PC-3 (cell line): ENCODE measurements around the gene ST3GAL4. TPM values are rescaled to one million over a fixed set of nuclear protein-coding genes. Genes with fewer than 3 reads are reported as not detected.

ENCODE experiments used
- ATAC-seq: fragments of 200-7000 bp; cut with Tn5 transposase; 2 replicates; pipeline ENCODE4 v1.9.1; 2020; ENCODE audit warnings: mild to moderate bottlenecking, moderate library complexity
- BruUV-seq: library from RNA; stranded (reverse); fragments of 400-500 nt; replicated peaks from 2 replicates; lab custom pipeline; 2021; lab: Mats Ljungman, UMichigan
- CTCF ChIA-PET: fragments of 300-600 bp; sonication (Branson Sonifier 250); formaldehyde crosslinking; loops from one replicate; lab custom pipeline; 2022; ENCODE audit warnings: antibody characterized with exemption; lab: Charles Lee
- POLR2A ChIA-PET: fragments of 300-600 bp; sonication (Branson Sonifier 250); formaldehyde crosslinking; loops from one replicate; lab custom pipeline; 2022; ENCODE audit warnings: antibody characterized with exemption; ENCODE audit not compliant: unreplicated experiment; lab: Charles Lee
- DNase-seq: peaks from one replicate; pipeline ENCODE4 v3.0.0-alpha.2; 2015
- H2AFZ ChIP-seq: fragments of 300-600 bp; sonication (generic); 2 replicates; pipeline ENCODE4 v1.6.0; 2016; ENCODE audit warnings: antibody characterized with exemption, low read length
- H3F3A ChIP-seq: fragments of 300-600 bp; sonication (generic); one replicate; pipeline ENCODE4 v1.6.0; 2017; ENCODE audit warnings: antibody characterized with exemption, low read length, control low read depth, mild to moderate bottlenecking; ENCODE audit not compliant: unreplicated experiment
- H3K27ac ChIP-seq: fragments of 300-600 bp; sonication (generic); 2 replicates; pipeline ENCODE4 v1.5.1; 2016; ENCODE audit warnings: mild to moderate bottlenecking, low read length
- H3K27me3 ChIP-seq: fragments of 300-600 bp; sonication (generic); 2 replicates; pipeline ENCODE4 v1.6.1; 2016; ENCODE audit warnings: low read length, mixed read lengths
- H3K36me3 ChIP-seq: fragments of 300-600 bp; sonication (generic); 2 replicates; pipeline ENCODE4 v1.6.1; 2016; ENCODE audit warnings: low read depth, mixed run types, low read length, mixed read lengths
- H3K4me1 ChIP-seq: fragments of 300-600 bp; sonication (generic); 2 replicates; pipeline ENCODE4 v1.5.1; 2016; ENCODE audit warnings: low read length; ENCODE audit not compliant: insufficient read depth
- H3K4me2 ChIP-seq: fragments of 300-600 bp; sonication (generic); 2 replicates; pipeline ENCODE4 v1.6.0; 2016; ENCODE audit warnings: low read length
- H3K4me3 ChIP-seq: fragments of 300-600 bp; sonication (generic); 2 replicates; pipeline ENCODE4 v1.5.1; 2016; ENCODE audit warnings: mild to moderate bottlenecking, low read length, mixed read lengths
- H3K79me2 ChIP-seq: fragments of 300-600 bp; sonication (generic); 2 replicates; pipeline ENCODE4 v1.6.1; 2017; ENCODE audit warnings: low read length, mixed read lengths
- H3K9ac ChIP-seq: fragments of 300-600 bp; sonication (generic); 2 replicates; pipeline ENCODE4 v1.6.0; 2016; ENCODE audit warnings: mild to moderate bottlenecking, low read length
- H3K9me2 ChIP-seq: fragments of 300-600 bp; sonication (generic); replicated peaks from 2 replicates; pipeline ENCODE4 v1.6.1; 2016; ENCODE audit warnings: mixed run types, low read length, mixed read lengths
- H3K9me3 ChIP-seq: fragments of 300-600 bp; sonication (generic); 2 replicates; pipeline ENCODE4 v1.6.1; 2016; ENCODE audit warnings: low read length, mixed read lengths
- H4K20me1 ChIP-seq: fragments of 300-600 bp; sonication (generic); 2 replicates; pipeline ENCODE4 v1.6.1; 2016; ENCODE audit warnings: low read length, mixed read lengths
- CTCF ChIP-seq: fragments of 300-600 bp; sonication (generic); conservative IDR thresholded peaks from 2 replicates; pipeline ENCODE4 v1.5.1; 2017; ENCODE audit warnings: antibody characterized with exemption, low read depth, mild to moderate bottlenecking, low read length
- EZH2 ChIP-seq: fragments of 300-600 bp; sonication (generic); IDR thresholded peaks from one replicate; pipeline ENCODE4 v1.6.1; 2017; ENCODE audit warnings: antibody characterized with exemption, mild to moderate bottlenecking, low read length; ENCODE audit not compliant: unreplicated experiment
- EZH2phosphoT487 ChIP-seq: fragments of 300-600 bp; sonication (generic); IDR thresholded peaks from 2 replicates; pipeline ENCODE4 v1.6.1; 2018; ENCODE audit warnings: mild to moderate bottlenecking, antibody characterized with exemption, low read length, borderline replicate concordance
- intact Hi-C: fragments of 100-400 bp; cut with micrococcal nuclease; formaldehyde crosslinking; loops from 2 replicates; pipeline ENCODE4 v1.9.0; 2023
- total RNA-seq: library from RNA; depleted of rRNA; stranded (reverse); fragments of >200 nt; gene quantifications from 2 replicates; pipeline ENCODE4 v1.2.3, GENCODE V29; 2014

ST3GAL4 gene
- total RNA-seq, 1 experiment from 2014 or later: 126 TPM

GRCh38 chr11:126390272-126390867 is 34.9 kb downstream of the ST3GAL4 start:
- CTCF ChIA-PET: no interaction called here

GRCh38 chr11:126391286-126391954 is 35.9 kb downstream of the ST3GAL4 start:
- H3K36me3 ChIP-seq: no peaks in the 10 kb centered on the region
- no peak overlapping the region for H3K27ac ChIP-seq
- no peaks in the 10 kb centered on the region for H3K27me3 ChIP-seq
- H3K9me3 ChIP-seq: no peaks in the 10 kb centered on the region
- no peak overlapping the region for H3K9ac ChIP-seq
- H3K79me2 ChIP-seq: peaks cover 85% of the 10 kb centered on the region
- no peak overlapping the region for H3K4me2 ChIP-seq
- CTCF ChIA-PET: no interaction called here
- POLR2A ChIA-PET: no interaction called here
- intact Hi-C loops: no loop called here
- H4K20me1 ChIP-seq: no peaks in the 10 kb centered on the region
- no peak overlapping the region for H3K4me3 ChIP-seq
- no peaks in the 10 kb centered on the region for H3K9me2 ChIP-seq
- peaks cover 29% of the 10 kb centered on the region for H3K4me1 ChIP-seq
- BruUV-seq: no TSS peak
- H2AFZ ChIP-seq: no peak overlapping the region
- DNase-seq (no peak), ATAC-seq (no peak)
- TF ChIP-seq EZH2phosphoT487: no peak
- TF ChIP-seq CTCF: no peak
- TF ChIP-seq EZH2: no peak
- no peaks in the 10 kb centered on the region for H3F3A ChIP-seq

More at GRCh38 chr11:126390272-126390867, 34.9 kb downstream of the ST3GAL4 start:
- H3K4me2 ChIP-seq: no peak overlapping the region
- no peaks in the 10 kb centered on the region for H4K20me1 ChIP-seq
- ATAC-seq (no peak), DNase-seq (no peak)
- H3K4me1 ChIP-seq: peaks cover 40% of the 10 kb centered on the region
- TF ChIP-seq EZH2phosphoT487: no peak
- TF ChIP-seq EZH2: no peak
- no peak for TF ChIP-seq CTCF
- intact Hi-C loops: no loop called here
- no peak overlapping the region for H3K4me3 ChIP-seq
- H3K36me3 ChIP-seq: no peaks in the 10 kb centered on the region
- no peaks in the 10 kb centered on the region for H3F3A ChIP-seq
- no peak overlapping the region for H3K27ac ChIP-seq
- no peaks in the 10 kb centered on the region for H3K9me3 ChIP-seq
- H2AFZ ChIP-seq: no peak overlapping the region
- no TSS peak for BruUV-seq
- H3K9me2 ChIP-seq: no peaks in the 10 kb centered on the region
- H3K27me3 ChIP-seq: no peaks in the 10 kb centered on the region
- H3K79me2 ChIP-seq: peaks cover 89% of the 10 kb centered on the region
- no peak overlapping the region for H3K9ac ChIP-seq
- POLR2A ChIA-PET: no interaction called here
